HL-60 (cell line): ENCODE data around the gene SRI.

Experiments used
- DNase-seq, 2 experiments: peaks; one replicate each; pipeline ENCODE4 v3.0.0-alpha.2; 2010 to 2020; ENCODE audit warnings: low read depth in 1 of 2, low spot score in 1 of 2
- H3K27ac ChIP-seq: fragments of 250-450 bp; sonication (Bioruptor Pico); replicated peaks from 2 replicates; pipeline ENCODE4 v1.5.1; 2020; ENCODE audit warnings: mild to moderate bottlenecking, moderate library complexity
- H3K27me3 ChIP-seq: fragments of 250-450 bp; sonication (Bioruptor Pico); 2 replicates; pipeline ENCODE4 v1.5.1; 2021; ENCODE audit warnings: mild to moderate bottlenecking, moderate library complexity; ENCODE audit not compliant: insufficient read depth, poor library complexity, severe bottlenecking
- H3K4me3 ChIP-seq: replicated peaks from 2 replicates; pipeline ENCODE4 v1.5.1; 2011; ENCODE audit warnings: mild to moderate bottlenecking, control low read depth, low read length; ENCODE audit not compliant: insufficient read depth
- CTCF ChIP-seq: IDR thresholded peaks from one replicate; pipeline ENCODE4 v1.5.1; 2011; ENCODE audit warnings: low read length, control low read depth, inconsistent platforms; ENCODE audit not compliant: insufficient read depth
- GABPA ChIP-seq: IDR thresholded peaks from 2 replicates; pipeline ENCODE4 v1.6.1; 2012; ENCODE audit warnings: low read depth
- POLR2AphosphoS5 ChIP-seq: IDR thresholded peaks from 2 replicates; pipeline ENCODE4 v1.6.1; 2012; ENCODE audit warnings: low read depth
- REST ChIP-seq: IDR thresholded peaks from 2 replicates; pipeline ENCODE4 v1.6.1; 2012; ENCODE audit warnings: low read depth; ENCODE audit not compliant: insufficient replicate concordance
- SPI1 ChIP-seq: IDR thresholded peaks from 2 replicates; pipeline ENCODE4 v1.6.1; 2012; ENCODE audit warnings: low read depth, mild to moderate bottlenecking, borderline replicate concordance
- long read RNA-seq: library from polyadenylated mRNA; unstranded; transcript quantifications from one replicate; pipeline ENCODE4 v2.0.0, GENCODE V29; 2020

Gene SRI
- long read RNA-seq, transcript SRI-201 (8 exons, 2,010 nt) = major isoform, 123 of 147 reads
- long read RNA-seq, partial matches to known transcripts = 2 of 147 reads
- long read RNA-seq, other reads (novel, unspliced or antisense) = 21 of 147 reads

- Histone ChIP-seq H3K27me3 (no peaks in the 10 kb centered on the region), H3K27ac (peak within 1 kb of the TSS; percentile 86), H3K4me3 (peak within 1 kb of the TSS; percentile 93)
- peak; percentile 57; the same call in 1 of the 2 replicates for TF ChIP-seq POLR2AphosphoS5
- peak; percentile 27 for TF ChIP-seq REST
- TF ChIP-seq CTCF = peak; percentile 27
- TF ChIP-seq SPI1 = no peak
- TF ChIP-seq GABPA = 0 out of 2 replicates have a peak, but pooled peaks have one; percentile 8
- peak; percentile 61 to 82 for DNase-seq
These were observed at the start of gene SRI for GRCh38 chr7:88219781-88220747. Gene SRI (minus strand): TSS chr7:88220038. CDS start chr7:88220026, 12 bp downstream.

- Histone ChIP-seq H3K4me3 (no peak overlapping the region), H3K27ac (peak overlapping the region; percentile 50), H3K27me3 (no peaks in the 10 kb centered on the region)
- TF ChIP-seq REST (no peak), POLR2AphosphoS5 (no peak), CTCF (no peak), GABPA (no peak), SPI1 (no peak)
- DNase-seq = peak; percentile 44 to 54
These were observed 49.7 kb upstream of the SRI start for GRCh38 chr7:88269586-88269985.

- H3K27ac ChIP-seq = peak overlapping the region; percentile 50
- peak; percentile 75 to 87 for DNase-seq
- H3K4me3 ChIP-seq = no peak overlapping the region
- no peaks in the 10 kb centered on the region for H3K27me3 ChIP-seq
- TF ChIP-seq SPI1 (peak; percentile 86), POLR2AphosphoS5 (peak; percentile 42; the same call in 1 of the 2 replicates), REST (no peak), GABPA (no peak)
These were observed 49.0 kb upstream of the SRI start for GRCh38 chr7:88268858-88269257.
